ENCODE measurements around the gene GAPDH. TPM values are rescaled to one million over a fixed set of nuclear protein-coding genes. Genes with fewer than 3 reads are reported as not detected.

The GAPDH gene
- total and polyA plus RNA-seq, 10 of the 15 experiments (the other 5 are each of a cell fraction or from before 2014, with no cell fraction given), result 5,606 to 14,240 (median 9,400) TPM

DNA sequence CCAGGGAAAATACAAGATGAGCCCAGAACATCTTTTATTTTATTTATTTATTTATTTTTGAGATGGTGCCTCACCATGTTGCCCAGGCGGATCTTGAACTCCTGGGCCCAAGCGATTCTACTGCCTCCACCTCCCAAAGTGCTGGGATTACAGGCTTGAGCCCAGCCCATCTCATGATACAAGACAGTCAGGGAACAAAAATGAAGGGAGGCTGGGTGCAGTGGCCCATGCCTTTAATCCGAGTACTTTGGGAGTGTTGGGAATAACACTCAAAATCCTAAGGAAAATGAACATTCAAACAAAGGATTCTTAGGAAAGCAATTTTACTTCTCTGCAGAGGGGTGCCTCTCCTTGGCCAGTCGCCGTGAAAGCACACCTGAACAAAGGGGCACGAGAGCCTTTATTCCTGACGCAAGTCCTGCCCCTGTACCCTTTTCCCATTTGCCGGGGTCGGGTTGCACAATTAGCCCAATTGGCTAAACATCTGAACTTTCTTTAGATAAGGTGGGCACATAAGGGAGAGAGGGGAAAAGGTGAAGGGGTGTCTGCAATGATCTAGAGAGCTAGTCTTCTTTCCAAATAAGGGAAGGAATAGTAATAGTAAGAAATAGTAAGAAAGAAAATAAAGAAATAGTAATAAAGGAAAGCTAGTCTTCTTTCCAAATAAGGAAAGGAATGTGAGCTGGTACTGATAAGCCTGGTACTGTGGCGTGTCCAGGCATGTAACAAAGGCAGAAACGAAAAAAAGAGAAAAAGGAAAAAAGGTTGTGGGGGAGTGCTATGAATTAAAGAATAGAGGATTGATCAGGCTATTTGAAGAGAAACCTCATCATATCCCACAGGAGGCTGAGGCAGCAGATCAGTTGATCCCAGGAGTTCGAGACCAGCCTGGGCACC lies 27.0 kb upstream of the GAPDH start:
- SMC1A ChIA-PET (ENCODE audit: uncharacterized antibody, unreplicated experiment), result interaction anchor here (0.6 to 1.5 kb wide), 4 partner anchors 10 to 95 kb away, joined by 3 to 4 read pairs (median 3); no protein-coding TSS in a partner anchor
- Histone ChIP-seq H3K9me3 (replicated peaks; ENCODE audit: control insufficient read depth, insufficient read depth, low read length) (no peaks in the 10 kb centered on the region), H2AFZ (ENCODE audit: control insufficient read depth, low read depth, low read length) (no peak overlapping the region), H3K79me2 (ENCODE audit: control insufficient read depth, insufficient read depth, low read length) (peaks cover 8% of the 10 kb centered on the region), H3K27ac (ENCODE audit: control insufficient read depth, insufficient read depth) (no peak overlapping the region), H4K20me1 (ENCODE audit: control insufficient read depth, insufficient read depth) (no peaks in the 10 kb centered on the region), H3K4me1 (ENCODE audit: control insufficient read depth, insufficient read depth, low read length) (no peaks in the 10 kb centered on the region), H3K9ac (ENCODE audit: control insufficient read depth, insufficient read depth, low read length) (no peak overlapping the region), H3K4me2 (ENCODE audit: control insufficient read depth, insufficient read depth) (no peak overlapping the region), H3K36me3 (ENCODE audit: control insufficient read depth in 2 of 2, insufficient read depth in 2 of 2, low read length in 1 of 2) (peaks cover 13 to 35% of the 10 kb centered on the region in 2 experiments), H3K4me3 (no peak overlapping the region), H3K27me3 (replicated peaks in 1 of 2; ENCODE audit: control insufficient read depth in 2 of 2, insufficient read depth in 2 of 2, low read length in 1 of 2) (no peaks in the 10 kb centered on the region)
- ATAC-seq, result no peak
- intact Hi-C loops (cut with micrococcal nuclease; ENCODE audit: unreplicated experiment), result no loop called here
- BruUV-seq (replicated peaks), result TSS peak; percentile 3
- TF ChIP-seq CREB1 (IDR thresholded peaks at IDR 0.05; ENCODE audit: low read depth), result no peak
- TF ChIP-seq, protein P1, sequence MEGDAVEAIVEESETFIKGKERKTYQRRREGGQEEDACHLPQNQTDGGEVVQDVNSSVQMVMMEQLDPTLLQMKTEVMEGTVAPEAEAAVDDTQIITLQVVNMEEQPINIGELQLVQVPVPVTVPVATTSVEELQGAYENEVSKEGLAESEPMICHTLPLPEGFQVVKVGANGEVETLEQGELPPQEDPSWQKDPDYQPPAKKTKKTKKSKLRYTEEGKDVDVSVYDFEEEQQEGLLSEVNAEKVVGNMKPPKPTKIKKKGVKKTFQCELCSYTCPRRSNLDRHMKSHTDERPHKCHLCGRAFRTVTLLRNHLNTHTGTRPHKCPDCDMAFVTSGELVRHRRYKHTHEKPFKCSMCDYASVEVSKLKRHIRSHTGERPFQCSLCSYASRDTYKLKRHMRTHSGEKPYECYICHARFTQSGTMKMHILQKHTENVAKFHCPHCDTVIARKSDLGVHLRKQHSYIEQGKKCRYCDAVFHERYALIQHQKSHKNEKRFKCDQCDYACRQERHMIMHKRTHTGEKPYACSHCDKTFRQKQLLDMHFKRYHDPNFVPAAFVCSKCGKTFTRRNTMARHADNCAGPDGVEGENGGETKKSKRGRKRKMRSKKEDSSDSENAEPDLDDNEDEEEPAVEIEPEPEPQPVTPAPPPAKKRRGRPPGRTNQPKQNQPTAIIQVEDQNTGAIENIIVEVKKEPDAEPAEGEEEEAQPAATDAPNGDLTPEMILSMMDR (IDR thresholded peaks at IDR 0.05 in 2 of 3, conservative IDR thresholded peaks at IDR 0.05 in 1 of 3; ENCODE audit: control insufficient read depth in 2 of 3, extremely low read depth in 1 of 3, insufficient read depth in 1 of 3, low read depth in 3 of 3, low read length in 3 of 3), result no peak
- no peak for TF ChIP-seq NBN (IDR thresholded peaks at IDR 0.05)
- no peak for TF ChIP-seq IRF4 (IDR thresholded peaks at IDR 0.05; ENCODE audit: low read depth, low read length)
- no peak for TF ChIP-seq RAD51 (IDR thresholded peaks at IDR 0.05)
- TF ChIP-seq ASH2L (IDR thresholded peaks at IDR 0.05; ENCODE audit: borderline replicate concordance, low read depth), result no peak
- no peak for TF ChIP-seq ZNF274 (IDR thresholded peaks at IDR 0.05; ENCODE audit: insufficient read depth, insufficient read length)
- no peak for TF ChIP-seq YBX1 (IDR thresholded peaks at IDR 0.05)
- no peak for TF ChIP-seq GABPA (IDR thresholded peaks at IDR 0.05; ENCODE audit: low read depth)
- no peak for TF ChIP-seq SIX5 (IDR thresholded peaks at IDR 0.05; ENCODE audit: low read depth, low read length, severe bottlenecking)
- TF ChIP-seq ZNF217 (IDR thresholded peaks at IDR 0.05), result no peak
- TF ChIP-seq, protein P2, sequence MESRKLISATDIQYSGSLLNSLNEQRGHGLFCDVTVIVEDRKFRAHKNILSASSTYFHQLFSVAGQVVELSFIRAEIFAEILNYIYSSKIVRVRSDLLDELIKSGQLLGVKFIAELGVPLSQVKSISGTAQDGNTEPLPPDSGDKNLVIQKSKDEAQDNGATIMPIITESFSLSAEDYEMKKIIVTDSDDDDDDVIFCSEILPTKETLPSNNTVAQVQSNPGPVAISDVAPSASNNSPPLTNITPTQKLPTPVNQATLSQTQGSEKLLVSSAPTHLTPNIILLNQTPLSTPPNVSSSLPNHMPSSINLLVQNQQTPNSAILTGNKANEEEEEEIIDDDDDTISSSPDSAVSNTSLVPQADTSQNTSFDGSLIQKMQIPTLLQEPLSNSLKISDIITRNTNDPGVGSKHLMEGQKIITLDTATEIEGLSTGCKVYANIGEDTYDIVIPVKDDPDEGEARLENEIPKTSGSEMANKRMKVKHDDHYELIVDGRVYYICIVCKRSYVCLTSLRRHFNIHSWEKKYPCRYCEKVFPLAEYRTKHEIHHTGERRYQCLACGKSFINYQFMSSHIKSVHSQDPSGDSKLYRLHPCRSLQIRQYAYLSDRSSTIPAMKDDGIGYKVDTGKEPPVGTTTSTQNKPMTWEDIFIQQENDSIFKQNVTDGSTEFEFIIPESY (IDR thresholded peaks at IDR 0.05), result no peak
- CTCF ChIA-PET, result interaction anchor here (1.1 to 1.7 kb wide), 2 partner anchors 31 to 185 kb away, joined by 3 to 10 read pairs; no protein-coding TSS in a partner anchor
- POLR2A ChIA-PET, result interaction anchor here (0.5 kb wide), 1 partner anchor 21 kb away, joined by 7 read pairs; no protein-coding TSS in a partner anchor
- no peak for DNase-seq (ENCODE audit: low read depth, low spot score)
- in situ Hi-C loops (cut with MboI), result no loop called here
- RAD21 ChIA-PET (ENCODE audit: unreplicated experiment), result no interaction called here
- no peak for FAIRE-seq
- WGBS (ENCODE audit: insufficient coverage, insufficient replicate concordance, low lambda C conversion rate, missing lambda C conversion rate), result 96% methylated on average over 12 of the region's 12 CpGs
